DND-41 (cell line): Measurements from ENCODE around the gene OR2G3.

ENCODE experiments used
- ATAC-seq: fragments of 200-7000 bp; cut with Tn5 transposase; 3 replicates; pipeline ENCODE4 v1.9.1; 2021; ENCODE audit warnings: low read depth; ENCODE audit not compliant: insufficient read depth
- DNase-seq: peaks from one replicate; pipeline ENCODE4 v3.0.0-alpha.2; 2020
- H2AFZ ChIP-seq: 2 replicates; pipeline ENCODE4 v1.6.0; 2012; ENCODE audit warnings: low read depth, low read length
- H3K27ac ChIP-seq: 2 replicates; pipeline ENCODE4 v1.5.1; 2012; ENCODE audit warnings: low read length, inconsistent platforms
- H3K27me3 ChIP-seq: fragments of 200-600 bp; sonication (generic); 2 replicates; pipeline ENCODE4 v1.6.0; 2012; ENCODE audit warnings: low read length, mild to moderate bottlenecking, inconsistent platforms; ENCODE audit not compliant: insufficient read depth, poor library complexity
- H3K36me3 ChIP-seq: 2 replicates; pipeline ENCODE4 v1.5.1; 2012; ENCODE audit warnings: low read length, inconsistent platforms; ENCODE audit not compliant: insufficient read depth
- H3K4me1 ChIP-seq: 2 replicates; pipeline ENCODE4 v1.5.1; 2012; ENCODE audit warnings: mild to moderate bottlenecking, low read length; ENCODE audit not compliant: insufficient read depth
- H3K4me2 ChIP-seq: 2 replicates; pipeline ENCODE4 v1.6.0; 2012; ENCODE audit warnings: mild to moderate bottlenecking, moderate library complexity, low read length, inconsistent platforms; ENCODE audit not compliant: insufficient read depth
- H3K4me3 ChIP-seq, 2 experiments: fragments of 200-600 bp in 1 of 2; shearing (Covaris generic) in 1 of 2; 2 replicates each; pipeline ENCODE4 v1.5.1; 2012 to 2016; ENCODE audit warnings: inconsistent platforms in 2 of 2, low read length in 2 of 2, mild to moderate bottlenecking in 2 of 2, low read depth in 1 of 2, moderate library complexity in 1 of 2
- H3K79me2 ChIP-seq: 2 replicates; pipeline ENCODE4 v1.6.0; 2012; ENCODE audit warnings: low read length, inconsistent platforms; ENCODE audit not compliant: insufficient read depth
- H3K9ac ChIP-seq: 2 replicates; pipeline ENCODE4 v1.6.0; 2012; ENCODE audit warnings: low read depth, mild to moderate bottlenecking, inconsistent platforms, low read length, moderate library complexity
- H3K9me3 ChIP-seq: 2 replicates; pipeline ENCODE4 v1.5.1; 2012; ENCODE audit warnings: low read length, moderate library complexity, mild to moderate bottlenecking, inconsistent platforms; ENCODE audit not compliant: insufficient read depth, severe bottlenecking
- H4K20me1 ChIP-seq: 2 replicates; pipeline ENCODE4 v1.6.0; 2012; ENCODE audit warnings: low read length; ENCODE audit not compliant: insufficient read depth
- CTCF ChIP-seq: IDR thresholded peaks from 2 replicates; pipeline ENCODE4 v1.5.1; 2012; ENCODE audit warnings: borderline replicate concordance, low read length, moderate library complexity, mild to moderate bottlenecking; ENCODE audit not compliant: poor library complexity, severe bottlenecking; ENCODE audit errors: extremely low read depth
- EZH2 ChIP-seq: IDR thresholded peaks from 3 replicates; pipeline ENCODE4 v1.6.1; 2012; ENCODE audit warnings: borderline replicate concordance, low read depth, mild to moderate bottlenecking, moderate library complexity, low read length, inconsistent platforms; ENCODE audit not compliant: severe bottlenecking

The OR2G3 gene

DNA sequence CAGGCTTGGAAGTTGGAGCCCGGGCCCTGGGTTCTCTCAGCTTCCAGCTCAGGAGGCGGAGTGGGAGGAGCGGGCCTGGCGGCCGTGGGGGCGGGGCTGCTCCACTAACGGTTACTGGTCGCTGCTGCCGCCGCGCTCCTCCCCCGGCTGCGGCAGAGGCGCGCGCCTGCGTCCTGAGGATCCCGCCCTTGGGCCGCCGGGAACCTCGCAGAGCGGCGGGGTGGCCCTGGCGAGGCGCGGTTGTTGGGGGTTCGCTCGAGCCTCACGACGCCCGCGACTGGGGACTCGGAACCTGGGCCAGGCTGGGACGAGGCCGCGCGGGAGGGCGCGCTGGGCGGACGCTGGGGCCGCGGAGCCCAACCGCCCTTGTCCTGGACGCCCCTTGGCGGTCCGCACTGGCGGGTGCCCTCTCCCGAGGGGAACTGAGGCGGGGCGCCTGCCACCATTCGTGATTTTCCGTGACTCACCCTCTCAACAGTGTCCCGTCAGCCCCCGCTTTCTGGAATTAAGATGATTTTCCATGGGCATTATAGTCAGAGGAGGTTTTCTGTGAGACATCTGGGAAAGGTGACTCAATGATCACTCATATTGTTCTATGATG, 34.1 kb downstream of the OR2G3 start:
- Histone ChIP-seq H3K9ac (no peak overlapping the region), H3K4me3 (no peak overlapping the region), H3K27me3 (no peaks in the 10 kb centered on the region), H3K4me2 (no peak overlapping the region), H3K27ac (no peak overlapping the region), H3K36me3 (no peaks in the 10 kb centered on the region), H3K9me3 (no peaks in the 10 kb centered on the region), H3K4me1 (no peaks in the 10 kb centered on the region), H2AFZ (no peak overlapping the region), H3K79me2 (no peaks in the 10 kb centered on the region), H4K20me1 (no peaks in the 10 kb centered on the region)
- ATAC-seq (no peak), DNase-seq (no peak)
- TF ChIP-seq CTCF (no peak), EZH2 (no peak)

GRCh38 chr1:247642742-247643141, 37.4 kb downstream of the OR2G3 start:
- no peaks in the 10 kb centered on the region for H4K20me1 ChIP-seq

GRCh38 chr1:247646867-247647266, 41.5 kb downstream of the OR2G3 start:
- Histone ChIP-seq H2AFZ (no peak overlapping the region), H4K20me1 (no peaks in the 10 kb centered on the region), H3K36me3 (no peaks in the 10 kb centered on the region), H3K4me1 (no peaks in the 10 kb centered on the region), H3K9me3 (no peaks in the 10 kb centered on the region), H3K79me2 (no peaks in the 10 kb centered on the region), H3K27me3 (no peaks in the 10 kb centered on the region), H3K27ac (no peak overlapping the region), H3K4me2 (no peak overlapping the region), H3K9ac (no peak overlapping the region), H3K4me3 (no peak overlapping the region)
- TF ChIP-seq EZH2: no peak
- TF ChIP-seq CTCF: no peak
- no peak for DNase-seq
- no peak for ATAC-seq

More at GRCh38 chr1:247642742-247643141, 37.4 kb downstream of the OR2G3 start:
- Histone ChIP-seq H2AFZ (no peak overlapping the region), H3K4me1 (no peaks in the 10 kb centered on the region), H3K9me3 (no peaks in the 10 kb centered on the region), H3K9ac (no peak overlapping the region), H3K4me3 (no peak overlapping the region), H3K36me3 (no peaks in the 10 kb centered on the region), H3K27ac (no peak overlapping the region), H3K79me2 (no peaks in the 10 kb centered on the region), H3K4me2 (no peak overlapping the region), H3K27me3 (no peaks in the 10 kb centered on the region)
- no peak for DNase-seq
- TF ChIP-seq EZH2: no peak
- no peak for TF ChIP-seq CTCF
- no peak for ATAC-seq
